K562 (cell line): Measurements from ENCODE around the gene LRRC14B.

ENCODE experiments used
- CTCF ChIP-seq, 3 experiments: IDR thresholded peaks in 2 of 3; conservative IDR thresholded peaks in 1 of 3; 2 replicates each; pipeline ENCODE4 v1.5.1; 2011 to 2012; ENCODE audit warnings: low read length in 3 of 3, mild to moderate bottlenecking in 3 of 3, control low read depth in 2 of 3, improper control_type of control experiment in 1 of 3, inconsistent platforms in 1 of 3, low read depth in 1 of 3, mixed read lengths in 1 of 3, moderate library complexity in 1 of 3; ENCODE audit not compliant: insufficient read depth in 2 of 3
- KDM1A ChIP-seq, 2 experiments: fragments of 450-650 bp; IDR thresholded peaks; 2 replicates each; pipeline ENCODE4 v1.6.1; 2016; ENCODE audit warnings: mild to moderate bottlenecking in 2 of 2
- NBN ChIP-seq: fragments of 450-650 bp; IDR thresholded peaks from 2 replicates; pipeline ENCODE4 v1.6.1; 2016; ENCODE audit warnings: low read depth, mild to moderate bottlenecking
- NCOA1 ChIP-seq: fragments of 450-650 bp; IDR thresholded peaks from 2 replicates; pipeline ENCODE4 v1.6.1; 2016; ENCODE audit warnings: low read depth
- POLR2AphosphoS5 ChIP-seq: IDR thresholded peaks from 2 replicates; pipeline ENCODE4 v1.6.1; 2011; ENCODE audit warnings: mild to moderate bottlenecking, low read depth, low read length, moderate library complexity; ENCODE audit not compliant: control insufficient read depth, insufficient read depth
- PTRF ChIP-seq: fragments of 450-650 bp; IDR thresholded peaks from 2 replicates; pipeline ENCODE4 v1.6.1; 2016; ENCODE audit warnings: mild to moderate bottlenecking, missing genetic modification characterization, missing compliant biosample characterization
- RBBP5 ChIP-seq: fragments of 200-600 bp; sonication (generic); IDR thresholded peaks from 2 replicates; pipeline ENCODE4 v1.6.1; 2012; ENCODE audit warnings: borderline replicate concordance, mild to moderate bottlenecking, low read length, control low read depth, inconsistent platforms; ENCODE audit not compliant: insufficient read depth, poor library complexity, severe bottlenecking
- ZNF274 ChIP-seq: IDR thresholded peaks from 2 replicates; pipeline ENCODE4 v1.6.1; 2011; ENCODE audit warnings: low read depth, mild to moderate bottlenecking, low read length, moderate library complexity, borderline replicate concordance
- ZNF282 ChIP-seq: sonication (generic); formaldehyde crosslinking; IDR thresholded peaks from 2 replicates; pipeline ENCODE4 v1.8.1; 2023; ENCODE audit warnings: missing genetic modification reagents
- TF ChIP-seq, protein P1 (sequence below): IDR thresholded peaks from 2 replicates; pipeline ENCODE4 v1.6.1; 2011; ENCODE audit warnings: borderline replicate concordance, low read depth, mild to moderate bottlenecking, moderate library complexity, low read length; ENCODE audit not compliant: insufficient read depth, poor library complexity, severe bottlenecking
- TF ChIP-seq, protein P2 (sequence below): sonication (generic); formaldehyde crosslinking; IDR thresholded peaks from 2 replicates; pipeline ENCODE4 v1.5.0; 2020; ENCODE audit warnings: missing genetic modification reagents

DNA sequence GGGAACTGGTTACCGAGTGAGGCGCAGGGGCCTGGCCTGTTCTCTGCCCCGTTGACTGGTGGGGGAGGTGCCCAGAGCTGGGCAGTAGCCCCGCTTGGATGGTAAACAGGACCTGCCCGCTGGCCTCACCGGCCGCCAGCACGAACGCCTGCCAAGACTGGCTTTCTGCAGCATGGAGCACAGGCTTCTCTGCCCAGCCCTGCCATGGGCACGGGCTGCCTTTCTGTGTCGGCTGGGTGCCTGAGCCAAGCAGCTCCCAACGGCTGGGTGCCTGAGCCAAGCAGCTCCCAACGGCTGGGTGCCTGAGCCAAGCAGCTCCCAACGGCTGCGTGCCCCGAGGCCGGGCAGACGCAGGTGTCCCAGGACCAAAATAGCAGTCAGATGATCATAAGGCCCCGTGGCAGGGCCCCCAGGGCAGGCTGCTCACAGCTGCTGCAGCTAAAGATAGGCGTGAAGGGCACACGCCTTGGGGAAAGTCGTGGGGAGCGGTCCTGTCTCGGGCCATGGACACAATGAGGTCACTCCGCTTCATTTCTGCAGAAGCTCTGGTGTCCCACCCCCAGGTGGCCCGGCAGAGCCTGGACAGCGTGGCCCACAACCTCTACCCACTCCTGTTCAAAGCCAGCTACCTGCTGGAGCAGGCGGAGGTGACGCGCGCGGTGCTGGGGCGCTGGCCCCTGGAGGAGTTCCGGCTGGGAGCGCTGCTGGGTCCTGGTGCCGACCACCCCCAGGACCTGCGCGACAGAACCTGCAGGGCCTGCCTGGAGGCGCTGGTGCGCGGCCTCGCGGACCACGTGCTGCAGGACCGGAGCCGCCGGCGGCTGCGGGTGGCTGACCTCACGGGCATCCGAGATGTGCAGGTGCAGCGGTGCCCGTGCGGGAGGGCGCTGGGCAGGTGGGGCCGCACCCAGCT is at the start of gene LRRC14B:
- TF ChIP-seq CTCF (IDR thresholded peaks at IDR 0.05 in 2 of 3, conservative IDR thresholded peaks at IDR 0.05 in 1 of 3; ENCODE audit: insufficient read depth in 2 of 3, low read depth in 1 of 3, low read length in 3 of 3) (no peak), ZNF282 (CRISPR knock-in tag) (no peak), ZNF274 (no peak), POLR2AphosphoS5 (no peak), KDM1A (IDR thresholded peaks at IDR 0.05) (no peak), NCOA1 (no peak), NBN (no peak), RBBP5 (no peak), PTRF (tag) (no peak)
- TF ChIP-seq, protein P1, sequence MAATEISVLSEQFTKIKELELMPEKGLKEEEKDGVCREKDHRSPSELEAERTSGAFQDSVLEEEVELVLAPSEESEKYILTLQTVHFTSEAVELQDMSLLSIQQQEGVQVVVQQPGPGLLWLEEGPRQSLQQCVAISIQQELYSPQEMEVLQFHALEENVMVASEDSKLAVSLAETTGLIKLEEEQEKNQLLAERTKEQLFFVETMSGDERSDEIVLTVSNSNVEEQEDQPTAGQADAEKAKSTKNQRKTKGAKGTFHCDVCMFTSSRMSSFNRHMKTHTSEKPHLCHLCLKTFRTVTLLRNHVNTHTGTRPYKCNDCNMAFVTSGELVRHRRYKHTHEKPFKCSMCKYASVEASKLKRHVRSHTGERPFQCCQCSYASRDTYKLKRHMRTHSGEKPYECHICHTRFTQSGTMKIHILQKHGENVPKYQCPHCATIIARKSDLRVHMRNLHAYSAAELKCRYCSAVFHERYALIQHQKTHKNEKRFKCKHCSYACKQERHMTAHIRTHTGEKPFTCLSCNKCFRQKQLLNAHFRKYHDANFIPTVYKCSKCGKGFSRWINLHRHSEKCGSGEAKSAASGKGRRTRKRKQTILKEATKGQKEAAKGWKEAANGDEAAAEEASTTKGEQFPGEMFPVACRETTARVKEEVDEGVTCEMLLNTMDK, result no peak
- TF ChIP-seq, protein P2, sequence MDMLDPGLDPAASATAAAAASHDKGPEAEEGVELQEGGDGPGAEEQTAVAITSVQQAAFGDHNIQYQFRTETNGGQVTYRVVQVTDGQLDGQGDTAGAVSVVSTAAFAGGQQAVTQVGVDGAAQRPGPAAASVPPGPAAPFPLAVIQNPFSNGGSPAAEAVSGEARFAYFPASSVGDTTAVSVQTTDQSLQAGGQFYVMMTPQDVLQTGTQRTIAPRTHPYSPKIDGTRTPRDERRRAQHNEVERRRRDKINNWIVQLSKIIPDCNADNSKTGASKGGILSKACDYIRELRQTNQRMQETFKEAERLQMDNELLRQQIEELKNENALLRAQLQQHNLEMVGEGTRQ (CRISPR knock-in tag), result no peak
